GM23248 (cell line): ENCODE data around the gene COL6A3. TPM values are rescaled to one million over a fixed set of nuclear protein-coding genes. Genes with fewer than 3 reads are reported as not detected.

Source experiments
- DNase-seq: peaks from one replicate; pipeline ENCODE4 v3.0.0-alpha.2; 2015
- H2AFZ ChIP-seq: fragments of 200-600 bp; sonication (generic); 2 replicates; pipeline ENCODE4 v1.6.1; 2016; ENCODE audit warnings: antibody characterized with exemption
- H3F3A ChIP-seq: fragments of 200-600 bp; sonication (generic); 2 replicates; pipeline ENCODE4 v1.6.1; 2016; ENCODE audit warnings: mild to moderate bottlenecking, antibody characterized with exemption, mixed run types; ENCODE audit not compliant: insufficient read depth
- H3K27ac ChIP-seq: fragments of 200-600 bp; sonication (generic); 2 replicates; pipeline ENCODE4 v1.5.1; 2016; ENCODE audit warnings: mild to moderate bottlenecking
- H3K27me3 ChIP-seq: fragments of 200-600 bp; sonication (generic); replicated peaks from 2 replicates; pipeline ENCODE4 v1.6.1; 2016; ENCODE audit warnings: mild to moderate bottlenecking; ENCODE audit not compliant: insufficient read depth
- H3K36me3 ChIP-seq: fragments of 200-600 bp; sonication (generic); 2 replicates; pipeline ENCODE4 v1.6.1; 2016; ENCODE audit warnings: low read depth, mild to moderate bottlenecking
- H3K4me1 ChIP-seq: fragments of 200-600 bp; sonication (generic); 2 replicates; pipeline ENCODE4 v1.6.1; 2016; ENCODE audit warnings: mild to moderate bottlenecking; ENCODE audit not compliant: insufficient read depth
- H3K4me2 ChIP-seq: fragments of 200-600 bp; sonication (generic); one replicate; pipeline ENCODE4 v1.6.1; 2016; ENCODE audit warnings: mild to moderate bottlenecking; ENCODE audit not compliant: unreplicated experiment
- H3K4me3 ChIP-seq: fragments of 200-600 bp; sonication (generic); 2 replicates; pipeline ENCODE4 v1.5.1; 2016; ENCODE audit warnings: mild to moderate bottlenecking
- H3K79me2 ChIP-seq: fragments of 200-600 bp; sonication (generic); 2 replicates; pipeline ENCODE4 v1.6.1; 2016; ENCODE audit warnings: mild to moderate bottlenecking; ENCODE audit not compliant: insufficient read depth
- H3K9ac ChIP-seq: fragments of 200-600 bp; sonication (generic); 2 replicates; pipeline ENCODE4 v1.6.1; 2016; ENCODE audit warnings: mild to moderate bottlenecking
- H3K9me2 ChIP-seq: fragments of 200-600 bp; sonication (generic); 2 replicates; pipeline ENCODE4 v1.6.1; 2016; ENCODE audit warnings: mixed run types, mild to moderate bottlenecking, moderate library complexity; ENCODE audit not compliant: insufficient read depth
- H3K9me3 ChIP-seq: fragments of 200-600 bp; sonication (generic); one replicate; pipeline ENCODE4 v1.6.1; 2017; ENCODE audit warnings: low read depth
- H4K20me1 ChIP-seq: fragments of 200-600 bp; sonication (generic); 2 replicates; pipeline ENCODE4 v1.6.0; 2016; ENCODE audit not compliant: insufficient read depth
- EZH2 ChIP-seq: fragments of 200-600 bp; sonication (generic); IDR thresholded peaks from 2 replicates; pipeline ENCODE4 v1.6.1; 2018; ENCODE audit warnings: antibody characterized with exemption, mild to moderate bottlenecking; ENCODE audit not compliant: insufficient read depth, poor library complexity, severe bottlenecking
- EZH2phosphoT487 ChIP-seq: fragments of 200-600 bp; sonication (generic); IDR thresholded peaks from 2 replicates; pipeline ENCODE4 v1.6.1; 2018; ENCODE audit warnings: antibody characterized with exemption, moderate library complexity, mild to moderate bottlenecking, low read depth; ENCODE audit not compliant: insufficient read depth
- WGBS, 2 experiments: methylation state at CpG; one replicate each; pipeline ENCODE4 v1.1.6; 2015 to 2017; ENCODE audit warnings: low lambda C conversion rate in 2 of 2, low coverage in 1 of 2; ENCODE audit errors: missing lambda C conversion rate in 2 of 2; 5-methylcytosine and 5-hydroxymethylcytosine counted together
- in situ Hi-C: fragments of 300-500 bp; cut with MboI; formaldehyde crosslinking; loops from 2 replicates; pipeline ENCODE4 v1.15.0; 2020
- polyA plus RNA-seq: library from polyadenylated mRNA; unstranded; fragments of >200 nt; fragmentation: Nextera tagmentation; extraction: Ambion mirVana; gene quantifications from 2 replicates; pipeline ENCODE4 v1.2.1, GENCODE V29; 2016
- total RNA-seq: library from RNA; depleted of rRNA; stranded (reverse); fragments of >200 nt; shearing (Covaris generic); gene quantifications from 2 replicates; pipeline ENCODE4 v1.2.3, GENCODE V29; 2014

COL6A3 gene
- total and polyA plus RNA-seq, 2 experiments from 2014 or later: 344 to 1,362 TPM

GRCh38 chr2:237315829-237316225 is 98.1 kb downstream of the COL6A3 start:
- H3K27me3 ChIP-seq: no peaks in the 10 kb centered on the region
- H3K27ac ChIP-seq: peak overlapping the region; percentile 86
- in situ Hi-C loops: no loop called here
- no peaks in the 10 kb centered on the region for H3K9me2 ChIP-seq
- peak; percentile 34 for DNase-seq
- peaks cover 72% of the 10 kb centered on the region for H3F3A ChIP-seq
- peak overlapping the region; percentile 58 for H2AFZ ChIP-seq
- no peaks in the 10 kb centered on the region for H3K79me2 ChIP-seq
- H4K20me1 ChIP-seq: no peaks in the 10 kb centered on the region
- peaks cover 34% of the 10 kb centered on the region for H3K4me1 ChIP-seq
- H3K4me3 ChIP-seq: no peak overlapping the region
- H3K9ac ChIP-seq: peak overlapping the region; percentile 80
- H3K4me2 ChIP-seq: peak overlapping the region; percentile 68
- no peak for TF ChIP-seq EZH2
- no peak for TF ChIP-seq EZH2phosphoT487
- WGBS, 2 experiments: 54 to 63% methylated on average over 6 of the region's 6 CpGs
- H3K9me3 ChIP-seq: no peaks in the 10 kb centered on the region
- no peaks in the 10 kb centered on the region for H3K36me3 ChIP-seq

- Histone ChIP-seq H3K4me1 (peaks cover 32% of the 10 kb centered on the region), H3K9me3 (no peaks in the 10 kb centered on the region), H3F3A (peaks cover 67% of the 10 kb centered on the region), H3K4me2 (peak overlapping the region; percentile 68), H3K27me3 (no peaks in the 10 kb centered on the region), H3K36me3 (no peaks in the 10 kb centered on the region), H3K79me2 (no peaks in the 10 kb centered on the region), H3K27ac (peak overlapping the region; percentile 86), H3K9me2 (no peaks in the 10 kb centered on the region), H4K20me1 (no peaks in the 10 kb centered on the region), H3K9ac (peak overlapping the region; percentile 80), H2AFZ (peak overlapping the region; percentile 58), H3K4me3 (no peak overlapping the region)
- in situ Hi-C loops: no loop called here
- TF ChIP-seq EZH2 (no peak), EZH2phosphoT487 (no peak)
- DNase-seq: peak; percentile 97
- WGBS, 2 experiments: 4 to 6% methylated on average over 14 of the region's 14 CpGs
These were observed 98.7 kb downstream of the COL6A3 start for GRCh38 chr2:237315170-237315828.

DNA sequence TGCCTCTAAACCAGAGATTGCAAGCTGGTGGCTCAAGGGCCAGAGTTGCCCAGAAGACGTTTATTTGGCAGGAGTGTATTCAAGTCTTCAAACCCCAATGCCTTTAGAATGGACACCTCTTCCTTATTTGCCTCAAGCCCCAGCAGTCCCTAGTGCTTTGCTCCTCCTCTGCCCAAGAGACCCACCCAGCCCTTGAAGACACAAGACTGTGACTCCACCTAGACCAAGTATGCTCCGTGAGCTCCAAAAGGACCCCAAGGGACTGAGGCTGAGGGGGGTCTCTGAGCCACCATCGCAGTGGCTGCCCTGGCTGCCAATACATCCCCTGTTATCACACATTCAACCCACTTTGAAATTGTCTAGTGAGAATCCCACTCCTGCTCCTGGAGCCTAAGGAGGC is 99.3 kb downstream of the COL6A3 start:
- Histone ChIP-seq H3K79me2 (no peaks in the 10 kb centered on the region), H3K9me3 (no peaks in the 10 kb centered on the region), H3K27me3 (no peaks in the 10 kb centered on the region), H2AFZ (peak overlapping the region; percentile 58; the same call in 1 of the 2 replicates), H4K20me1 (no peaks in the 10 kb centered on the region), H3K9me2 (no peaks in the 10 kb centered on the region), H3K9ac (peak overlapping the region; percentile 80), H3K36me3 (no peaks in the 10 kb centered on the region), H3K27ac (peak overlapping the region; percentile 86), H3K4me2 (peak overlapping the region; percentile 68), H3K4me3 (no peak overlapping the region), H3K4me1 (peaks cover 32% of the 10 kb centered on the region), H3F3A (peaks cover 60% of the 10 kb centered on the region)
- TF ChIP-seq EZH2 (no peak), EZH2phosphoT487 (no peak)
- in situ Hi-C loops: no loop called here
- DNase-seq: no peak
- 15 to 18% methylated on average over 3 of the region's 3 CpGs for WGBS, 2 experiments

DNA sequence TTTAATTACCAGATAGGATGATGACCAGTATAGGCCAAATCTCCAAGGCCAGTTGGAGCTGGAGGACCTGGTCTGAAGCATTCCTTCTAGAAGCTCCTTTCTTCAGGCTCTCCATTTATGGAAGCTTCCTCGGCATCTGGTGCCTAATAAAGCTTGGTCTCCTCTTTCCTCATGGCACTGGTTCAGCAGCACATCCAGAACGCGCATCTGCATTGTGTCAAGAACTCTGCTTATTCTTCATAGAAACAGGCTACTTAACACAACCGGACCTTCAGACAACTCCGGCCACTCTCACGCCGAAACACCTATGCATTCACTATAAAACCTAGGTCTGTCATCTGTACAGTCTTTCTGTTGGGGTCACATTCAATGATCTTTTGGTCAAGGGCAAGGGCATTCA is 99.8 kb downstream of the COL6A3 start:
- Histone ChIP-seq H3K27ac (peak overlapping the region; percentile 86; the same call in 1 of the 2 replicates), H3K9ac (no peak overlapping the region), H3K9me3 (no peaks in the 10 kb centered on the region), H3K79me2 (no peaks in the 10 kb centered on the region), H3K27me3 (no peaks in the 10 kb centered on the region), H3K4me2 (no peak overlapping the region), H3F3A (peaks cover 56% of the 10 kb centered on the region), H3K4me1 (peaks cover 32% of the 10 kb centered on the region), H3K36me3 (no peaks in the 10 kb centered on the region), H3K9me2 (no peaks in the 10 kb centered on the region), H3K4me3 (no peak overlapping the region), H4K20me1 (no peaks in the 10 kb centered on the region), H2AFZ (no peak overlapping the region)
- in situ Hi-C loops: no loop called here
- DNase-seq: no peak
- WGBS, 2 experiments: 77 to 85% methylated on average over 7 of the region's 7 CpGs
- TF ChIP-seq EZH2 (no peak), EZH2phosphoT487 (no peak)
